HEK293 (cell line): Measurements from ENCODE around the gene ZNF593OS.

Source experiments
- IKZF3 ChIP-seq: fragments of 450-650 bp; IDR thresholded peaks from 2 replicates; pipeline ENCODE4 v1.5.0; 2018; ENCODE audit warnings: missing biosample characterization, mild to moderate bottlenecking, missing genetic modification characterization, moderate library complexity
- OSR2 ChIP-seq: fragments of 450-650 bp; formaldehyde crosslinking; IDR thresholded peaks from 2 replicates; pipeline ENCODE4 v1.5.1; 2016; ENCODE audit warnings: missing biosample characterization, missing genetic modification characterization
- SP2 ChIP-seq: fragments of 450-650 bp; formaldehyde crosslinking; IDR thresholded peaks from 2 replicates; pipeline ENCODE4 v1.5.1; 2016; ENCODE audit warnings: missing biosample characterization, missing genetic modification characterization
- ZBTB48 ChIP-seq: fragments of 450-650 bp; formaldehyde crosslinking; IDR thresholded peaks from 2 replicates; pipeline ENCODE4 v1.5.1; 2016; ENCODE audit warnings: missing biosample characterization, missing genetic modification characterization
- ZEB2 ChIP-seq: fragments of 450-650 bp; formaldehyde crosslinking; IDR thresholded peaks from 2 replicates; pipeline ENCODE4 v1.5.1; 2016; ENCODE audit warnings: missing biosample characterization, missing genetic modification characterization
- ZFHX2 ChIP-seq: fragments of 450-650 bp; formaldehyde crosslinking; conservative IDR thresholded peaks from 2 replicates; pipeline ENCODE4 v1.5.1; 2016; ENCODE audit warnings: missing biosample characterization, missing genetic modification characterization
- ZFP37 ChIP-seq: fragments of 450-650 bp; formaldehyde crosslinking; IDR thresholded peaks from 2 replicates; pipeline ENCODE4 v1.5.1; 2016; ENCODE audit warnings: missing biosample characterization, missing genetic modification characterization
- ZNF114 ChIP-seq: fragments of 450-650 bp; formaldehyde crosslinking; IDR thresholded peaks from 2 replicates; pipeline ENCODE4 v1.5.0; 2017; ENCODE audit warnings: missing biosample characterization, missing genetic modification characterization
- ZNF16 ChIP-seq: fragments of 450-650 bp; formaldehyde crosslinking; IDR thresholded peaks from 2 replicates; pipeline ENCODE4 v1.5.1; 2016; ENCODE audit warnings: low read depth, missing biosample characterization, missing genetic modification characterization
- ZNF202 ChIP-seq: fragments of 450-650 bp; formaldehyde crosslinking; IDR thresholded peaks from 2 replicates; pipeline ENCODE4 v1.5.1; 2016; ENCODE audit warnings: missing biosample characterization, missing genetic modification characterization, borderline replicate concordance
- ZNF394 ChIP-seq: fragments of 450-650 bp; formaldehyde crosslinking; IDR thresholded peaks from 2 replicates; pipeline ENCODE4 v1.5.1; 2016; ENCODE audit warnings: missing biosample characterization, missing genetic modification characterization, mild to moderate bottlenecking, moderate library complexity, borderline replicate concordance
- ZNF48 ChIP-seq: fragments of 450-650 bp; formaldehyde crosslinking; IDR thresholded peaks from 2 replicates; pipeline ENCODE4 v1.5.1; 2016; ENCODE audit warnings: missing biosample characterization, missing genetic modification characterization
- ZNF548 ChIP-seq: fragments of 450-650 bp; formaldehyde crosslinking; IDR thresholded peaks from 2 replicates; pipeline ENCODE4 v1.5.1; 2016; ENCODE audit warnings: missing biosample characterization, missing genetic modification characterization
- ZNF555 ChIP-seq: fragments of 450-650 bp; formaldehyde crosslinking; conservative IDR thresholded peaks from 2 replicates; pipeline ENCODE4 v1.5.1; 2017; ENCODE audit warnings: missing biosample characterization, mild to moderate bottlenecking, missing genetic modification characterization, inconsistent platforms
- ZNF571 ChIP-seq: fragments of 450-650 bp; formaldehyde crosslinking; IDR thresholded peaks from 2 replicates; pipeline ENCODE4 v1.5.0; 2017; ENCODE audit warnings: missing biosample characterization, missing genetic modification characterization
- ZNF600 ChIP-seq: fragments of 450-650 bp; formaldehyde crosslinking; IDR thresholded peaks from 2 replicates; pipeline ENCODE4 v1.5.1; 2016; ENCODE audit warnings: missing biosample characterization, missing genetic modification characterization
- ZNF629 ChIP-seq: fragments of 450-650 bp; formaldehyde crosslinking; IDR thresholded peaks from 2 replicates; pipeline ENCODE4 v1.5.1; 2017; ENCODE audit warnings: missing biosample characterization, missing genetic modification characterization
- ZNF791 ChIP-seq: fragments of 450-650 bp; formaldehyde crosslinking; IDR thresholded peaks from 2 replicates; pipeline ENCODE4 v1.5.1; 2016; ENCODE audit warnings: missing biosample characterization, missing genetic modification characterization
- ZNF837 ChIP-seq: fragments of 450-650 bp; formaldehyde crosslinking; IDR thresholded peaks from 2 replicates; pipeline ENCODE4 v1.5.1; 2016; ENCODE audit warnings: missing biosample characterization, missing genetic modification characterization
- TF ChIP-seq, protein P1 (sequence below): fragments of 450-650 bp; formaldehyde crosslinking; IDR thresholded peaks from 2 replicates; pipeline ENCODE4 v1.5.1; 2016; ENCODE audit warnings: missing biosample characterization, missing genetic modification characterization
- TF ChIP-seq, protein P2 (sequence below): fragments of 450-650 bp; formaldehyde crosslinking; IDR thresholded peaks from 2 replicates; pipeline ENCODE4 v1.5.1; 2017; ENCODE audit warnings: missing biosample characterization, missing genetic modification characterization
- TF ChIP-seq, protein P3 (sequence below): fragments of 450-650 bp; formaldehyde crosslinking; IDR thresholded peaks from 2 replicates; pipeline ENCODE4 v1.5.1; 2016; ENCODE audit warnings: missing biosample characterization, missing genetic modification characterization, low read depth
- TF ChIP-seq, protein P4 (sequence below): fragments of 450-650 bp; formaldehyde crosslinking; IDR thresholded peaks from 2 replicates; pipeline ENCODE4 v1.5.1; 2016; ENCODE audit warnings: missing biosample characterization, missing genetic modification characterization
- TF ChIP-seq, protein P5 (sequence below): fragments of 450-650 bp; formaldehyde crosslinking; IDR thresholded peaks from 2 replicates; pipeline ENCODE4 v1.5.1; 2017; ENCODE audit warnings: missing biosample characterization, missing genetic modification characterization
- TF ChIP-seq, protein P6 (sequence below): fragments of 450-650 bp; formaldehyde crosslinking; IDR thresholded peaks from 2 replicates; pipeline ENCODE4 v1.5.1; 2016; ENCODE audit warnings: missing biosample characterization, missing genetic modification characterization

Gene ZNF593OS

DNA sequence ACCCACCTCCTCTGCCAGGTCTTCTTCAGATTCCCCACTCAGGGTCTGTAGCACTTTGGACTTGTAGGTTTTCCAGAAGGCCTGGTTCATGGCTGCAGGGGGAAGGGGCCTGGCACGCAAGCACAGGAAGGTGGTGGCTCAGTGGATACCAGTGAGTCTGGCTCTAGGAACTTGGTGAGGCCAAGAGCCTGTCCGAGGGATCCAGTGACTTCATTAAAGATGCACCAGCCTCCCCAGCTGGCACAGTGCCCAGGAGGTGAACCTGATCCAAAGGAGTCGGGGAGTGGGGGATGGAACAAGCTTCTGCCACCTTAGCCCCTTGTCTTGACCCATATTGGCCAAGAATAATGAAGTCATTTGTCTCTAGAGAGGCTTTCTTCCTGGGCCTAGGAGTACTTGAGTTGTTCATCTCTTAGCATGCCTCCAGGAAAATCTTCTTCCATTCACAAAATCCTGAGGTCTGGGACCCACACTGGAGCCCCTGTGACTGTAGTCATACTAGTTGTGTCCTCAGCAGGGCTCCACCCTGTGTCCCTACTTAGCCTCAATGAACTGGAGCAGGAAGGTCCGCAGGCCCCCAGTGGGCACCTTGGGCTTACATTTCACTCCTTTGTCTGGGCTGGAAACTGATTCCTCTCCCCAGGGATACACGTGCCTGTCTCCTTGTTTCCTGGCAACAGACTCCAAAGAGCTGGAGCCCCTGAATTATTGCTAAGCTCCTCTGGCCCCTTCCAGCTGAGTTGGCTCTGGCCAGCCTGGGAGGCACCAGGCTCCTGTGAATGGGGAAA, 3.0 kb downstream of the ZNF593OS start, which contains the start of gene C1orf232 (continued):
- TF ChIP-seq ZBTB48 (no peak), ZNF791 (no peak), ZNF394 (tag by site-specific recombination) (no peak), ZNF600 (tag by site-specific recombination) (no peak), OSR2 (tag by site-specific recombination) (no peak), ZNF48 (tag by site-specific recombination) (no peak), SP2 (tag by site-specific recombination) (no peak), ZEB2 (tag by site-specific recombination) (no peak), ZFHX2 (tag by site-specific recombination) (no peak), ZNF837 (no peak), ZNF548 (tag by site-specific recombination) (no peak), ZNF16 (tag by site-specific recombination) (no peak), IKZF3 (tag by site-specific recombination) (no peak), ZFP37 (no peak), ZNF571 (no peak), ZNF555 (tag by site-specific recombination) (no peak), ZNF114 (tag by site-specific recombination) (no peak), ZNF629 (tag by site-specific recombination) (0 out of 2 replicates have a peak, but pooled peaks have one; percentile 12), ZNF202 (no peak)
- TF ChIP-seq, protein P1, sequence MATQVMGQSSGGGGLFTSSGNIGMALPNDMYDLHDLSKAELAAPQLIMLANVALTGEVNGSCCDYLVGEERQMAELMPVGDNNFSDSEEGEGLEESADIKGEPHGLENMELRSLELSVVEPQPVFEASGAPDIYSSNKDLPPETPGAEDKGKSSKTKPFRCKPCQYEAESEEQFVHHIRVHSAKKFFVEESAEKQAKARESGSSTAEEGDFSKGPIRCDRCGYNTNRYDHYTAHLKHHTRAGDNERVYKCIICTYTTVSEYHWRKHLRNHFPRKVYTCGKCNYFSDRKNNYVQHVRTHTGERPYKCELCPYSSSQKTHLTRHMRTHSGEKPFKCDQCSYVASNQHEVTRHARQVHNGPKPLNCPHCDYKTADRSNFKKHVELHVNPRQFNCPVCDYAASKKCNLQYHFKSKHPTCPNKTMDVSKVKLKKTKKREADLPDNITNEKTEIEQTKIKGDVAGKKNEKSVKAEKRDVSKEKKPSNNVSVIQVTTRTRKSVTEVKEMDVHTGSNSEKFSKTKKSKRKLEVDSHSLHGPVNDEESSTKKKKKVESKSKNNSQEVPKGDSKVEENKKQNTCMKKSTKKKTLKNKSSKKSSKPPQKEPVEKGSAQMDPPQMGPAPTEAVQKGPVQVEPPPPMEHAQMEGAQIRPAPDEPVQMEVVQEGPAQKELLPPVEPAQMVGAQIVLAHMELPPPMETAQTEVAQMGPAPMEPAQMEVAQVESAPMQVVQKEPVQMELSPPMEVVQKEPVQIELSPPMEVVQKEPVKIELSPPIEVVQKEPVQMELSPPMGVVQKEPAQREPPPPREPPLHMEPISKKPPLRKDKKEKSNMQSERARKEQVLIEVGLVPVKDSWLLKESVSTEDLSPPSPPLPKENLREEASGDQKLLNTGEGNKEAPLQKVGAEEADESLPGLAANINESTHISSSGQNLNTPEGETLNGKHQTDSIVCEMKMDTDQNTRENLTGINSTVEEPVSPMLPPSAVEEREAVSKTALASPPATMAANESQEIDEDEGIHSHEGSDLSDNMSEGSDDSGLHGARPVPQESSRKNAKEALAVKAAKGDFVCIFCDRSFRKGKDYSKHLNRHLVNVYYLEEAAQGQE = no peak
- TF ChIP-seq, protein P2, sequence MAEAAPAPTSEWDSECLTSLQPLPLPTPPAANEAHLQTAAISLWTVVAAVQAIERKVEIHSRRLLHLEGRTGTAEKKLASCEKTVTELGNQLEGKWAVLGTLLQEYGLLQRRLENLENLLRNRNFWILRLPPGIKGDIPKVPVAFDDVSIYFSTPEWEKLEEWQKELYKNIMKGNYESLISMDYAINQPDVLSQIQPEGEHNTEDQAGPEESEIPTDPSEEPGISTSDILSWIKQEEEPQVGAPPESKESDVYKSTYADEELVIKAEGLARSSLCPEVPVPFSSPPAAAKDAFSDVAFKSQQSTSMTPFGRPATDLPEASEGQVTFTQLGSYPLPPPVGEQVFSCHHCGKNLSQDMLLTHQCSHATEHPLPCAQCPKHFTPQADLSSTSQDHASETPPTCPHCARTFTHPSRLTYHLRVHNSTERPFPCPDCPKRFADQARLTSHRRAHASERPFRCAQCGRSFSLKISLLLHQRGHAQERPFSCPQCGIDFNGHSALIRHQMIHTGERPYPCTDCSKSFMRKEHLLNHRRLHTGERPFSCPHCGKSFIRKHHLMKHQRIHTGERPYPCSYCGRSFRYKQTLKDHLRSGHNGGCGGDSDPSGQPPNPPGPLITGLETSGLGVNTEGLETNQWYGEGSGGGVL = peak; percentile 42
- TF ChIP-seq, protein P3, sequence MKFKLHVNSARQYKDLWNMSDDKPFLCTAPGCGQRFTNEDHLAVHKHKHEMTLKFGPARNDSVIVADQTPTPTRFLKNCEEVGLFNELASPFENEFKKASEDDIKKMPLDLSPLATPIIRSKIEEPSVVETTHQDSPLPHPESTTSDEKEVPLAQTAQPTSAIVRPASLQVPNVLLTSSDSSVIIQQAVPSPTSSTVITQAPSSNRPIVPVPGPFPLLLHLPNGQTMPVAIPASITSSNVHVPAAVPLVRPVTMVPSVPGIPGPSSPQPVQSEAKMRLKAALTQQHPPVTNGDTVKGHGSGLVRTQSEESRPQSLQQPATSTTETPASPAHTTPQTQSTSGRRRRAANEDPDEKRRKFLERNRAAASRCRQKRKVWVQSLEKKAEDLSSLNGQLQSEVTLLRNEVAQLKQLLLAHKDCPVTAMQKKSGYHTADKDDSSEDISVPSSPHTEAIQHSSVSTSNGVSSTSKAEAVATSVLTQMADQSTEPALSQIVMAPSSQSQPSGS (tag by site-specific recombination) = no peak
- TF ChIP-seq, protein P4, sequence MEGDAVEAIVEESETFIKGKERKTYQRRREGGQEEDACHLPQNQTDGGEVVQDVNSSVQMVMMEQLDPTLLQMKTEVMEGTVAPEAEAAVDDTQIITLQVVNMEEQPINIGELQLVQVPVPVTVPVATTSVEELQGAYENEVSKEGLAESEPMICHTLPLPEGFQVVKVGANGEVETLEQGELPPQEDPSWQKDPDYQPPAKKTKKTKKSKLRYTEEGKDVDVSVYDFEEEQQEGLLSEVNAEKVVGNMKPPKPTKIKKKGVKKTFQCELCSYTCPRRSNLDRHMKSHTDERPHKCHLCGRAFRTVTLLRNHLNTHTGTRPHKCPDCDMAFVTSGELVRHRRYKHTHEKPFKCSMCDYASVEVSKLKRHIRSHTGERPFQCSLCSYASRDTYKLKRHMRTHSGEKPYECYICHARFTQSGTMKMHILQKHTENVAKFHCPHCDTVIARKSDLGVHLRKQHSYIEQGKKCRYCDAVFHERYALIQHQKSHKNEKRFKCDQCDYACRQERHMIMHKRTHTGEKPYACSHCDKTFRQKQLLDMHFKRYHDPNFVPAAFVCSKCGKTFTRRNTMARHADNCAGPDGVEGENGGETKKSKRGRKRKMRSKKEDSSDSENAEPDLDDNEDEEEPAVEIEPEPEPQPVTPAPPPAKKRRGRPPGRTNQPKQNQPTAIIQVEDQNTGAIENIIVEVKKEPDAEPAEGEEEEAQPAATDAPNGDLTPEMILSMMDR (tag by site-specific recombination) = 0 out of 2 replicates have a peak, but pooled peaks have one; percentile 29
- TF ChIP-seq, protein P5, sequence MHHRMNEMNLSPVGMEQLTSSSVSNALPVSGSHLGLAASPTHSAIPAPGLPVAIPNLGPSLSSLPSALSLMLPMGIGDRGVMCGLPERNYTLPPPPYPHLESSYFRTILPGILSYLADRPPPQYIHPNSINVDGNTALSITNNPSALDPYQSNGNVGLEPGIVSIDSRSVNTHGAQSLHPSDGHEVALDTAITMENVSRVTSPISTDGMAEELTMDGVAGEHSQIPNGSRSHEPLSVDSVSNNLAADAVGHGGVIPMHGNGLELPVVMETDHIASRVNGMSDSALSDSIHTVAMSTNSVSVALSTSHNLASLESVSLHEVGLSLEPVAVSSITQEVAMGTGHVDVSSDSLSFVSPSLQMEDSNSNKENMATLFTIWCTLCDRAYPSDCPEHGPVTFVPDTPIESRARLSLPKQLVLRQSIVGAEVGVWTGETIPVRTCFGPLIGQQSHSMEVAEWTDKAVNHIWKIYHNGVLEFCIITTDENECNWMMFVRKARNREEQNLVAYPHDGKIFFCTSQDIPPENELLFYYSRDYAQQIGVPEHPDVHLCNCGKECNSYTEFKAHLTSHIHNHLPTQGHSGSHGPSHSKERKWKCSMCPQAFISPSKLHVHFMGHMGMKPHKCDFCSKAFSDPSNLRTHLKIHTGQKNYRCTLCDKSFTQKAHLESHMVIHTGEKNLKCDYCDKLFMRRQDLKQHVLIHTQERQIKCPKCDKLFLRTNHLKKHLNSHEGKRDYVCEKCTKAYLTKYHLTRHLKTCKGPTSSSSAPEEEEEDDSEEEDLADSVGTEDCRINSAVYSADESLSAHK (tag by site-specific recombination) = no peak
- TF ChIP-seq, protein P6, sequence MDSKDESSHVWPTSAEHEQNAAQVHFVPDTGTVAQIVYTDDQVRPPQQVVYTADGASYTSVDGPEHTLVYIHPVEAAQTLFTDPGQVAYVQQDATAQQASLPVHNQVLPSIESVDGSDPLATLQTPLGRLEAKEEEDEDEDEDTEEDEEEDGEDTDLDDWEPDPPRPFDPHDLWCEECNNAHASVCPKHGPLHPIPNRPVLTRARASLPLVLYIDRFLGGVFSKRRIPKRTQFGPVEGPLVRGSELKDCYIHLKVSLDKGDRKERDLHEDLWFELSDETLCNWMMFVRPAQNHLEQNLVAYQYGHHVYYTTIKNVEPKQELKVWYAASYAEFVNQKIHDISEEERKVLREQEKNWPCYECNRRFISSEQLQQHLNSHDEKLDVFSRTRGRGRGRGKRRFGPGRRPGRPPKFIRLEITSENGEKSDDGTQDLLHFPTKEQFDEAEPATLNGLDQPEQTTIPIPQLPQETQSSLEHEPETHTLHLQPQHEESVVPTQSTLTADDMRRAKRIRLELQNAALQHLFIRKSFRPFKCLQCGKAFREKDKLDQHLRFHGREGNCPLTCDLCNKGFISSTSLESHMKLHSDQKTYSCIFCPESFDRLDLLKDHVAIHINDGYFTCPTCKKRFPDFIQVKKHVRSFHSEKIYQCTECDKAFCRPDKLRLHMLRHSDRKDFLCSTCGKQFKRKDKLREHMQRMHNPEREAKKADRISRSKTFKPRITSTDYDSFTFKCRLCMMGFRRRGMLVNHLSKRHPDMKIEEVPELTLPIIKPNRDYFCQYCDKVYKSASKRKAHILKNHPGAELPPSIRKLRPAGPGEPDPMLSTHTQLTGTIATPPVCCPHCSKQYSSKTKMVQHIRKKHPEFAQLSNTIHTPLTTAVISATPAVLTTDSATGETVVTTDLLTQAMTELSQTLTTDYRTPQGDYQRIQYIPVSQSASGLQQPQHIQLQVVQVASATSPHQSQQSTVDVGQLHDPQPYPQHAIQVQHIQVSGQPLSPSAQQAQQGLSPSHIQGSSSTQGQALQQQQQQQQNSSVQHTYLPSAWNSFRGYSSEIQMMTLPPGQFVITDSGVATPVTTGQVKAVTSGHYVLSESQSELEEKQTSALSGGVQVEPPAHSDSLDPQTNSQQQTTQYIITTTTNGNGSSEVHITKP (tag by site-specific recombination) = peak; percentile 97
